Measurements from ENCODE around the gene PFN3. TPM values are rescaled to one million over a fixed set of nuclear protein-coding genes. Genes with fewer than 3 reads are reported as not detected.

The PFN3 gene
- total and polyA plus RNA-seq, 2 of the 13 experiments (the other 11 are each of a cell fraction or from before 2014, with no cell fraction given), result not detected

DNA sequence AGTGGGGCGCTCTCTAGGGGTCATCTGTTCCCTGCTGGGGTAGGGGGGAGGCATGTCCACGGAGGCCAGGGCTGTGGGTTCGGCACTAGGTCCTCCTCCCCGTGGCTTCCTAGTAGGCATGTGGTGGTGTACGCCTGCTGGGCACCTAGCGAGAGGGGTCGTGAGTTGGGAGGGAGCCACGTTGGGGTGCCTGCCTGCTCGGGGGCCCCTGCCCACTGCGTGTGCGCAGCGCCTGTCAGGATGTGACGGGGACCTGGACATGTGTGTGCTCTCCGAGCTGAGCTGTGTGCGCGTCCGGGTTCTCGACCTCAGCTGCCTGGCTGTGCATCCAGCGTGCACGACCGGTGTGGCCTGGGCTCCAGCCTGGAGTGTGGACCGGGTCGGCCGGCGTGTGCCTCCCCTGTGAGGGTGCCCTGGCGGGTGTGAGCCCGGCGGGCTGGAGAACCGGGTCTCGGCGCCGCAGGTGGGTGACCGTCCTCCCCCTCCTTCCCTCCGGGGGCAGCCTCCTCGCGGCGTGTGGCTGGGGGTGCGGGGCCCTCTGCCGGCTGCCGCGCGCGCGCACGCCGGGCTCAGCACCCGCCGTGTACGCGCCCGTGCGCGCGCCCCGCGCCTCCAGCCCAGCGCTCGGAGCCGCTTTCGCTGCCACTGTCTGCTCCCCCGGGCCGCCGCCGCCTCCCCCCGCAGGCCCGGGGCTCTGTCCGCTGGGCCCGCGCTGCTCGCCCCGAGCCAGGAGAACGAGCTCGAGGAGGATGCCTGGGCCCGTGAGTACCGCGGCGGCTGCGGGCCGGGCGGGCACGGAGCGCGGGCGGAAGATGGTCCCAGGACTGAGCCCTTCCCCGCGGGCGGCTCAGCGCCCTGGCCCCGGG lies 46.0 kb upstream of the PFN3 start, which contains the start of gene PRR7 (continued):
- TF ChIP-seq AGO2 (optimal IDR thresholded peaks at IDR 0.05; ENCODE audit: low read depth, low read length) (peak; percentile 90), ZNF572 (CRISPR knock-in tag; IDR thresholded peaks at IDR 0.05) (no peak), CC2D1A (CRISPR knock-in tag; IDR thresholded peaks at IDR 0.05) (no peak), ZSCAN21 (CRISPR knock-in tag; IDR thresholded peaks at IDR 0.05; ENCODE audit: borderline replicate concordance) (no peak; the same call in 1 of the 2 replicates), ARNT2 (CRISPR knock-in tag; IDR thresholded peaks at IDR 0.05; ENCODE audit: low read depth) (peak; percentile 81; the same call in 1 of the 2 replicates), SIN3A (IDR thresholded peaks at IDR 0.05; ENCODE audit: borderline replicate concordance, low read depth, low read length) (0 out of 2 replicates have a peak, but pooled peaks have one; percentile 20), ZBTB7B (CRISPR knock-in tag; IDR thresholded peaks at IDR 0.05) (no peak), ZNF878 (CRISPR knock-in tag; IDR thresholded peaks at IDR 0.05) (no peak), SAP130 (CRISPR knock-in tag; IDR thresholded peaks at IDR 0.05; ENCODE audit: low read depth) (no peak), PRPF4 (IDR thresholded peaks at IDR 0.05; ENCODE audit: low read depth, low read length, poor library complexity, severe bottlenecking) (no peak), TSC22D2 (CRISPR knock-in tag; IDR thresholded peaks at IDR 0.05; ENCODE audit: borderline replicate concordance) (no peak), POGZ (CRISPR knock-in tag; IDR thresholded peaks at IDR 0.05) (no peak), IRX3 (CRISPR knock-in tag; IDR thresholded peaks at IDR 0.05; ENCODE audit: borderline replicate concordance, low read depth) (no peak), ZNF790 (CRISPR knock-in tag; IDR thresholded peaks at IDR 0.05; ENCODE audit: borderline replicate concordance) (no peak), NFYB (CRISPR knock-in tag; IDR thresholded peaks at IDR 0.05) (no peak)
- TF ChIP-seq, protein P1, sequence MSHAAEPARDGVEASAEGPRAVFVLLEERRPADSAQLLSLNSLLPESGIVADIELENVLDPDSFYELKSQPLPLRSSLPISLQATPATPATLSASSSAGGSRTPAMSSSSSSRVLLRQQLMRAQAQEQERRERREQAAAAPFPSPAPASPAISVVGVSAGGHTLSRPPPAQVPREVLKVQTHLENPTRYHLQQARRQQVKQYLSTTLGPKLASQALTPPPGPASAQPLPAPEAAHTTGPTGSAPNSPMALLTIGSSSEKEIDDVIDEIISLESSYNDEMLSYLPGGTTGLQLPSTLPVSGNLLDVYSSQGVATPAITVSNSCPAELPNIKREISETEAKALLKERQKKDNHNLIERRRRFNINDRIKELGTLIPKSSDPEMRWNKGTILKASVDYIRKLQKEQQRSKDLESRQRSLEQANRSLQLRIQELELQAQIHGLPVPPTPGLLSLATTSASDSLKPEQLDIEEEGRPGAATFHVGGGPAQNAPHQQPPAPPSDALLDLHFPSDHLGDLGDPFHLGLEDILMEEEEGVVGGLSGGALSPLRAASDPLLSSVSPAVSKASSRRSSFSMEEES (CRISPR knock-in tag; IDR thresholded peaks at IDR 0.05), result no peak
- TF ChIP-seq, protein P2, sequence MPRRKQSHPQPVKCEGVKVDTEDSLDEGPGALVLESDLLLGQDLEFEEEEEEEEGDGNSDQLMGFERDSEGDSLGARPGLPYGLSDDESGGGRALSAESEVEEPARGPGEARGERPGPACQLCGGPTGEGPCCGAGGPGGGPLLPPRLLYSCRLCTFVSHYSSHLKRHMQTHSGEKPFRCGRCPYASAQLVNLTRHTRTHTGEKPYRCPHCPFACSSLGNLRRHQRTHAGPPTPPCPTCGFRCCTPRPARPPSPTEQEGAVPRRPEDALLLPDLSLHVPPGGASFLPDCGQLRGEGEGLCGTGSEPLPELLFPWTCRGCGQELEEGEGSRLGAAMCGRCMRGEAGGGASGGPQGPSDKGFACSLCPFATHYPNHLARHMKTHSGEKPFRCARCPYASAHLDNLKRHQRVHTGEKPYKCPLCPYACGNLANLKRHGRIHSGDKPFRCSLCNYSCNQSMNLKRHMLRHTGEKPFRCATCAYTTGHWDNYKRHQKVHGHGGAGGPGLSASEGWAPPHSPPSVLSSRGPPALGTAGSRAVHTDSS (CRISPR knock-in tag; conservative IDR thresholded peaks at IDR 0.05), result no peak
- TF ChIP-seq, protein P3, sequence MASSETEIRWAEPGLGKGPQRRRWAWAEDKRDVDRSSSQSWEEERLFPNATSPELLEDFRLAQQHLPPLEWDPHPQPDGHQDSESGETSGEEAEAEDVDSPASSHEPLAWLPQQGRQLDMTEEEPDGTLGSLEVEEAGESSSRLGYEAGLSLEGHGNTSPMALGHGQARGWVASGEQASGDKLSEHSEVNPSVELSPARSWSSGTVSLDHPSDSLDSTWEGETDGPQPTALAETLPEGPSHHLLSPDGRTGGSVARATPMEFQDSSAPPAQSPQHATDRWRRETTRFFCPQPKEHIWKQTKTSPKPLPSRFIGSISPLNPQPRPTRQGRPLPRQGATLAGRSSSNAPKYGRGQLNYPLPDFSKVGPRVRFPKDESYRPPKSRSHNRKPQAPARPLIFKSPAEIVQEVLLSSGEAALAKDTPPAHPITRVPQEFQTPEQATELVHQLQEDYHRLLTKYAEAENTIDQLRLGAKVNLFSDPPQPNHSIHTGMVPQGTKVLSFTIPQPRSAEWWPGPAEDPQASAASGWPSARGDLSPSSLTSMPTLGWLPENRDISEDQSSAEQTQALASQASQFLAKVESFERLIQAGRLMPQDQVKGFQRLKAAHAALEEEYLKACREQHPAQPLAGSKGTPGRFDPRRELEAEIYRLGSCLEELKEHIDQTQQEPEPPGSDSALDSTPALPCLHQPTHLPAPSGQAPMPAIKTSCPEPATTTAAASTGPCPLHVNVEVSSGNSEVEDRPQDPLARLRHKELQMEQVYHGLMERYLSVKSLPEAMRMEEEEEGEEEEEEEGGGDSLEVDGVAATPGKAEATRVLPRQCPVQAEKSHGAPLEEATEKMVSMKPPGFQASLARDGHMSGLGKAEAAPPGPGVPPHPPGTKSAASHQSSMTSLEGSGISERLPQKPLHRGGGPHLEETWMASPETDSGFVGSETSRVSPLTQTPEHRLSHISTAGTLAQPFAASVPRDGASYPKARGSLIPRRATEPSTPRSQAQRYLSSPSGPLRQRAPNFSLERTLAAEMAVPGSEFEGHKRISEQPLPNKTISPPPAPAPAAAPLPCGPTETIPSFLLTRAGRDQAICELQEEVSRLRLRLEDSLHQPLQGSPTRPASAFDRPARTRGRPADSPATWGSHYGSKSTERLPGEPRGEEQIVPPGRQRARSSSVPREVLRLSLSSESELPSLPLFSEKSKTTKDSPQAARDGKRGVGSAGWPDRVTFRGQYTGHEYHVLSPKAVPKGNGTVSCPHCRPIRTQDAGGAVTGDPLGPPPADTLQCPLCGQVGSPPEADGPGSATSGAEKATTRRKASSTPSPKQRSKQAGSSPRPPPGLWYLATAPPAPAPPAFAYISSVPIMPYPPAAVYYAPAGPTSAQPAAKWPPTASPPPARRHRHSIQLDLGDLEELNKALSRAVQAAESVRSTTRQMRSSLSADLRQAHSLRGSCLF (CRISPR knock-in tag; IDR thresholded peaks at IDR 0.05; ENCODE audit: borderline replicate concordance), result no peak
- TF ChIP-seq, protein P4, sequence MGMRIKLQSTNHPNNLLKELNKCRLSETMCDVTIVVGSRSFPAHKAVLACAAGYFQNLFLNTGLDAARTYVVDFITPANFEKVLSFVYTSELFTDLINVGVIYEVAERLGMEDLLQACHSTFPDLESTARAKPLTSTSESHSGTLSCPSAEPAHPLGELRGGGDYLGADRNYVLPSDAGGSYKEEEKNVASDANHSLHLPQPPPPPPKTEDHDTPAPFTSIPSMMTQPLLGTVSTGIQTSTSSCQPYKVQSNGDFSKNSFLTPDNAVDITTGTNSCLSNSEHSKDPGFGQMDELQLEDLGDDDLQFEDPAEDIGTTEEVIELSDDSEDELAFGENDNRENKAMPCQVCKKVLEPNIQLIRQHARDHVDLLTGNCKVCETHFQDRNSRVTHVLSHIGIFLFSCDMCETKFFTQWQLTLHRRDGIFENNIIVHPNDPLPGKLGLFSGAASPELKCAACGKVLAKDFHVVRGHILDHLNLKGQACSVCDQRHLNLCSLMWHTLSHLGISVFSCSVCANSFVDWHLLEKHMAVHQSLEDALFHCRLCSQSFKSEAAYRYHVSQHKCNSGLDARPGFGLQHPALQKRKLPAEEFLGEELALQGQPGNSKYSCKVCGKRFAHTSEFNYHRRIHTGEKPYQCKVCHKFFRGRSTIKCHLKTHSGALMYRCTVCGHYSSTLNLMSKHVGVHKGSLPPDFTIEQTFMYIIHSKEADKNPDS (CRISPR knock-in tag; IDR thresholded peaks at IDR 0.05), result no peak

All from HepG2 (cell line).